Heart right ventricle (tissue), 16 donors: ENCODE results near the gene GRIA1. TPM values are rescaled to one million over a fixed set of nuclear protein-coding genes. Genes with fewer than 3 reads are reported as not detected.

Source experiments
- ATAC-seq, 8 donors: fragments of 200-7000 bp; cut with Tn5 transposase; one replicate each; pipeline ENCODE4 v1.9.1; 2020; ENCODE audit warnings: mild to moderate bottlenecking in 8 of 8, moderate library complexity in 8 of 8, moderate number of reproducible peaks in 1 of 8
- DNase-seq, 2 donors: peaks; one replicate each; pipeline ENCODE4 v3.0.0-alpha.2; 2020
- H3K27ac ChIP-seq, 10 donors: fragments of 200-600 bp; sonication (generic) in 2 of 10; one replicate each; pipeline versions ENCODE4 v1.5.0 to v1.8.0; 2020 to 2022; ENCODE audit warnings: mild to moderate bottlenecking in 3 of 10
- H3K27me3 ChIP-seq, 7 donors: fragments of 200-600 bp; one replicate each; pipeline ENCODE4 v1.8.0; 2021 to 2022; ENCODE audit warnings: mild to moderate bottlenecking in 2 of 7
- H3K36me3 ChIP-seq, 9 donors: fragments of 200-600 bp; sonication (generic) in 1 of 9; one replicate each; pipeline versions ENCODE4 v1.5.0 to v1.8.0; 2020 to 2022; ENCODE audit warnings: mild to moderate bottlenecking in 2 of 9
- H3K4me1 ChIP-seq, 9 donors: fragments of 200-600 bp; sonication (generic) in 1 of 9; one replicate each; pipeline versions ENCODE4 v1.5.0 to v1.8.0; 2020 to 2022; ENCODE audit warnings: mild to moderate bottlenecking in 4 of 9
- H3K4me3 ChIP-seq, 10 donors: fragments of 200-600 bp; sonication (generic) in 2 of 10; one replicate each; pipeline versions ENCODE4 v1.5.0 to v1.8.0; 2020 to 2022; ENCODE audit warnings: mild to moderate bottlenecking in 7 of 10, moderate library complexity in 2 of 10
- H3K9me3 ChIP-seq, 11 donors: fragments of 200-600 bp in 10 of 11; sonication (generic) in 2 of 11; one replicate each; pipeline versions ENCODE4 v1.5.0 to v1.8.0; 2013 to 2022; ENCODE audit warnings: mild to moderate bottlenecking in 2 of 11, control low read depth in 1 of 11, moderate library complexity in 1 of 11
- CTCF ChIP-seq, 9 donors: fragments of 200-600 bp; sonication (generic) in 2 of 9; IDR thresholded peaks; one replicate each; pipeline versions ENCODE4 v1.5.0 to v1.8.0; 2021 to 2022; ENCODE audit warnings: antibody characterized with exemption in 9 of 9, mild to moderate bottlenecking in 5 of 9, moderate library complexity in 1 of 9
- WGBS, 2 donors: extraction: QIAGEN DNeasy Blood & Tissue Kit; methylation state at CpG; one replicate each; pipeline ENCODE4 v1.1.7; 2013; ENCODE audit warnings: inconsistent platforms in 1 of 2; 5-methylcytosine and 5-hydroxymethylcytosine counted together
- intact Hi-C, 10 donors: fragments of 100-400 bp; cut with DNase I; formaldehyde crosslinking; loops; one replicate each; pipeline versions ENCODE4 v1.11.1 to v1.14.2; 2022
- polyA plus RNA-seq, 2 donors: library from polyadenylated mRNA; stranded (reverse); fragments of 200-250 nt; gene quantifications; one replicate each; pipeline ENCODE4 v1.2.3, GENCODE V29; 2013
- total RNA-seq, 10 donors: library from RNA; stranded (reverse); fragmentation: NEBNext Ultra II Directional in 3 of 10; extraction: Animal tissue kit (Norgen Biotek cat#: 25700) in 3 of 10; gene quantifications; one replicate each; pipeline versions ENCODE4 v1.2.1 to v1.2.4, GENCODE V29; 2021 to 2023
- donor health status: Arrhythmogenic right ventricular cardiomyopathy.
- donor health status: ischemic (EF 13 %, LVEDD 7.1; RV severe dilation, severe dysfunction).
- donor health status: healthy with polysubstance abuse.
- donor health status: DM: no; HTN: yes; CAD: no.
- donor health status: DM: no; HTN: no; CAD: no.
- donor health status: ischemic (EF 25% LVEDD 6.9; RV normal size, moderate dysfunction).
- donor health status: ischemic (EF 25% LVEDD 5.7; RV mildly dilated, moderate dysfunction).
- donor health status: healthy.
- donor health status: DM: yes; HTN: yes; CAD: no.
- donor health status: Ischemic cardiomyopathy.
- donor health status: ischemic (EF 35%, LVEDD 5.7; RV mildly dilated, moderate dysfunction).
- donor health status: nonischemic (EF 11% LVEDD 7.7; RV severe dilation, severe dysfunction).
- donor health status: DM: yes; HTN: yes; CAD: no.
- donor health status: PGD.
- donor health status: ischemic (EF 29% LVEDD 5.4; RV normal size, mild dysfunction).
- donor health status: nonischemic (EF 23%, LVEDD 6.1; RV moderate dilation, normal function).

Gene GRIA1
- total and polyA plus RNA-seq, 12 donors = 0.04 to 0.49 (median 0.23) TPM; not detected in 3

GRCh38 chr5:153751251-153751650, 260.8 kb downstream of the GRIA1 start:
- H3K4me3 ChIP-seq = no peak overlapping the region
- H3K9me3 ChIP-seq = no peaks in the 10 kb centered on the region
- no peak for TF ChIP-seq CTCF (IDR thresholded peaks at IDR 0.05)
- WGBS, 2 donors = 47 to 53% methylated on average over 3 of the region's 3 CpGs
- ATAC-seq = no peak
- DNase-seq = no peak
- no peaks in the 10 kb centered on the region for H3K27me3 ChIP-seq
- no peaks in the 10 kb centered on the region for H3K36me3 ChIP-seq
- intact Hi-C loops = no loop called here
- peaks cover 0 to 5% (median 0%) of the 10 kb centered on the region in 9 donors for H3K4me1 ChIP-seq
- no peak overlapping the region for H3K27ac ChIP-seq

GRCh38 chr5:153752890-153753289, 262.4 kb downstream of the GRIA1 start:
- H3K36me3 ChIP-seq = no peaks in the 10 kb centered on the region
- no peak overlapping the region for H3K27ac ChIP-seq
- DNase-seq (no peak), ATAC-seq (no peak)
- H3K4me3 ChIP-seq = no peak overlapping the region
- peaks cover 0 to 13% (median 0%) of the 10 kb centered on the region in 11 donors for H3K9me3 ChIP-seq
- H3K27me3 ChIP-seq = no peaks in the 10 kb centered on the region
- TF ChIP-seq CTCF (IDR thresholded peaks at IDR 0.05) = no peak
- no peaks in the 10 kb centered on the region for H3K4me1 ChIP-seq
- intact Hi-C loops = no loop called here

DNA sequence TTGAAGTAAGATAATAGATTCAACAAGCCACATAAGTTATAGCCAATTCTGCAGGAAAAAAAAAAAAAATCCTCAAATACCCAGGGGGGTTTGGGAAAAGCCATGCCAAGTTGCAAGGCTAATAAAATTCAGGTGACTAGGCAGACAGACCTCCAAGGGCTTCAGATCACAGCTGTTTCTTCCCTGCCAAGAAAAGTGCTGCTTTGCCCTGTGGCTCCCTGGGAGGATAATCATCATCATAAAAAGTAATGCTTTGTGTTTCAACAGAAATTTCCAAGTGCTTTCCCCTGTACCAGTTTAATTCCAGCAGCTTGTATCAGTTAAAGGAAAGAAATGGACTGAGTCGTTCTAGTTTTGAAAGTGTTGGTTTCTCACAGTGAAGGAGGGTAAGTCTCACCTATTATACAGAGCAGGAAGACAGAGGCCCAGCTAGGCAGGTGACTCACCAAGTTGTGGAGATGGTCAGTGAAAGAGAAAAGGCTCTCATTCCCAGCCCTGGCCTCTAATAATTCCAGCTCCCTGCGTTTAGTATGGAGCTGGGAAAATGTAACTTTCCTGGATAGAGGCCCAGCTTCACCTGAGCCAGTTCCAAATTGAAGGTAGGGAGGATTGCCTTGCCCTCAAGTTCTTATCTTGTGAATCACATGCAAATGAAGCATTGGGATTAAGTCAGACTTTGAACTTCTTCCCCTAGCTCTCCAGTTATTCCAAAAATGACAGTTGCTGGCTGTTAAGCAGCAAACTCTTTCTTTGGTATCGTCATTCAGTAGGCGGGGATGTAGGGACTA, 263.4 kb downstream of the GRIA1 start:
- no peak overlapping the region for H3K4me3 ChIP-seq
- ATAC-seq (no peak), DNase-seq (no peak)
- no peak for TF ChIP-seq CTCF (IDR thresholded peaks at IDR 0.05)
- 78 to 86% methylated on average over 4 of the region's 4 CpGs for WGBS, 2 donors
- no peaks in the 10 kb centered on the region for H3K4me1 ChIP-seq
- intact Hi-C loops = no loop called here
- H3K27ac ChIP-seq = no peak overlapping the region
- no peaks in the 10 kb centered on the region for H3K36me3 ChIP-seq
- H3K27me3 ChIP-seq = no peaks in the 10 kb centered on the region
- H3K9me3 ChIP-seq = peaks cover 0 to 13% (median 0%) of the 10 kb centered on the region in 11 donors

DNA sequence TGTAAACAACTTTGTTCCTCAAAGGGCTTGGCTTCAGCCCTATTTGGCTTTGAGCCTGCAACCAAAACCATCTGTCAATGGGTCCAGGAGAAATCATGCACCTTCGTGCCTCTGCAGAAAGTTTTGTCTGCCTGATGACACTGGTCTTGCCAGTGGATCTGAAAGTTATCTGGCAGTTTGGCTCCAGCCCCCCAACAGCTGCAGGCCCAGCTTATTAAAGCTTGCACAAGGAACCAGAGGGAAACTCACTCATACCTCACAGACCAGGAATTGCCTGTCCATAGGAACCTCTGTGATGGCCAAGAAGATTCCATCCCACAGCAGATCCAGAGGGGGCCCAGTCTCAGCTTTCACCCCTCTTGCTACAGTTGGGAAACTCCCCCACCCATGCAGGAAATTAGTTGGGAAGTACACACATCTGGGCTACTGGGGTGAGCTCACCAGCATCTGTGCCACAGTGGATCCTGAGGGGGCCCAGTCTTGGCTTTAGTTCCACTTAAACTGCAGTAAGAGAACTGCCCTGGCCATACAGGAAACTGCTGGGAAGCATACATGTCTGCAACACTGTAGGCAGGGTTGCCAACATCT, 265.5 kb downstream of the GRIA1 start:
- no peak for DNase-seq
- 71 to 87% methylated on average over 1 of the region's 1 CpG for WGBS, 2 donors

More for the DNA sequence above, 265.5 kb downstream of the GRIA1 start:
- Histone ChIP-seq H3K9me3 (peaks cover 0 to 29% (median 6%) of the 10 kb centered on the region in 11 donors), H3K36me3 (no peaks in the 10 kb centered on the region), H3K4me1 (no peaks in the 10 kb centered on the region), H3K27ac (no peak overlapping the region), H3K4me3 (no peak overlapping the region), H3K27me3 (no peaks in the 10 kb centered on the region)
- intact Hi-C loops = no loop called here
- TF ChIP-seq CTCF (IDR thresholded peaks at IDR 0.05) = no peak
- no peak for ATAC-seq
